Measurements from ENCODE around the gene TMEM43.

The TMEM43 gene

GRCh38 chr3:14137445-14137844, 12.6 kb downstream of the TMEM43 start:
- in situ Hi-C loops (cut with MboI; ENCODE audit: low sequenced_read_pairs), result no loop called here

GRCh38 chr3:14138109-14138877, 13.4 kb downstream of the TMEM43 start:
- in situ Hi-C loops (cut with MboI; ENCODE audit: low sequenced_read_pairs), result no loop called here

GRCh38 chr3:14138878-14139655, 14.2 kb downstream of the TMEM43 start:
- in situ Hi-C loops (cut with MboI; ENCODE audit: low sequenced_read_pairs), result no loop called here

- in situ Hi-C loops (cut with MboI; ENCODE audit: low sequenced_read_pairs), result no loop called here
Observed at GRCh38 chr3:14139771-14140170, 14.9 kb downstream of the TMEM43 start.

DNA sequence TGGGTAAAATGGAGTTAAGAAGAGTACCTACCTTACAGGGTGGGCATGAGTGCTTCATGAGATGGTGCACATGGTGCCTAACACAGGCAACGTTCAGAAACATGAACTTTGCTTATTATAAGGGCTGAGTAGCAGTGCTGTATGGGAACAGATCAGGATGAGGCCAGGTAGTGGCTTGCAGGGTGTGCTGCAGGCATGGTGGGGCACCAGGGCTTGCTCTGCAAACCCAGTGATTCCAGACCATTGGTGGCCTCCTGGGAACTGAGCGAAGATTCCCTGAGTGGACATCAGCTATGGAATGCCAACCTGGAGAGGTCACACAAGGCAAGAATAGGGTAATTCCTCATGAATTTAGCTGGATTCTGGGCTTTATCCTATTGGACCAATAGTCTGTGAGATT, 15.8 kb downstream of the TMEM43 start:
- in situ Hi-C loops (cut with MboI; ENCODE audit: low sequenced_read_pairs), result no loop called here

DNA sequence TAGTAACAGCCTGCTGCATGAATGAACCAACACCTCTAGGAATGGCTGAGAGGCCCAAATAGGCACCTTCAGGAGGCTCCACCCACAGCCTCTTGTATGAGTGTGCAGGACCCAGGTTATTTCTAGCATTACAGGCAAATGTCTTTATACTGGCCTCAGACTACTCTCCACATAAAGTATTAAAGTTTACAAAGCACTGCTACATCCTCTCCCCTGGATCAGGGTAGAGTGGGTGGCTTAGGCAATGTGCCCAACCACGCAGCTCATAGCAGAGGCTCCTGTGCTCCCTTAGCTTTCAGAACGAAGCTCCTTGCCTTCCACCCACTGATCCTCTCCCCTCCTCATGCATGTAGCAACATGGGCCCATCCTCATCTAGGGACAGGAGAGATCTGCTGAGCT, 16.3 kb downstream of the TMEM43 start:
- in situ Hi-C loops (cut with MboI; ENCODE audit: low sequenced_read_pairs), result no loop called here

GRCh38 chr3:14141602-14142341, 16.9 kb downstream of the TMEM43 start:
- in situ Hi-C loops (cut with MboI; ENCODE audit: low sequenced_read_pairs), result no loop called here

- in situ Hi-C loops (cut with MboI; ENCODE audit: low sequenced_read_pairs), result no loop called here
Observed at GRCh38 chr3:14142567-14143270, 17.9 kb downstream of the TMEM43 start.

DNA sequence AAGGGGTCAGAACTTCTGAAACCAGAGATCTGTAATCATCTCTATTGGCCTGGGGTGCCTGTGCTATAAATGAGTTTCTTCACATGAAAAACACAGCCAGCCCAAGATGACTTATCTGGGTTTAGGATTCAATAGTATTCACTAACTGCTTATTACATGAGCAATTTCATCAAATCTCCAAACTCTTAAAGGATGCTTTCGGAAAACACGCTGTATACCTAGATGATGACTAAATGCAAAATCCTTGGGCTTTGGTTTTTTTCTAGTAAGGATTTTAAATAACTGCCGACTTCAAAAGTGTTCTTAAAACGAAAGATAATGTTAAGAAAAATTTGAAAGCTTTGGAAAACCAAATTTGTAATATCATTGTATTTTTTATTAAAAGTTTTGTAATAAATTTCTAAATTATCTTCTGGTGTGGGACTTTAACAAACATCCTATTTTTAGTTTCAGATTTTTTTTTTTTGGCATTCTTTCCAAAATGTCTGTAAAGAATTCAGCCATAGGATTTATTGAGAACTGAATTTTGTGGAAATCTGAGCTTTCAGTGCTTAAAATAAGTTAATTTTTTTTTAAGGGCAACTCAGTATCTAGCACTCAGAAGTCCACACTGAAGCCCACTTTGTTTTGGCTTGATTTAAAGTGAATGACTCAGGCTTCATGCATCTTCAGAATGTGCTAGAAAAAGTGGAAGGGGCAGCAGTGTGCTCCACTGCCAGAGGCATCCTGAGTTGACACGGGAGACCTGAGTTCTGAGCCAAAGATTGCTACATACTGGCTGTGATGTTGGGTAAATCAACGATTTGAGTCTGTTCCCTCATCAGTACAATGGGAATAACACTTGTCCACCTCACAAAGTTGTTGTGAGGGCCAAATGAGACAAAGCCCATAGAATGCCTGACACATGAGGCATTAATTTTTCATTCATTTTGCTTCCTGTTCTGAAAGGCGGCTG, 18.7 kb downstream of the TMEM43 start:
- in situ Hi-C loops (cut with MboI; ENCODE audit: low sequenced_read_pairs), result no loop called here

GRCh38 chr3:14144423-14145075, 19.7 kb downstream of the TMEM43 start:
- in situ Hi-C loops (cut with MboI; ENCODE audit: low sequenced_read_pairs), result no loop called here

DNA sequence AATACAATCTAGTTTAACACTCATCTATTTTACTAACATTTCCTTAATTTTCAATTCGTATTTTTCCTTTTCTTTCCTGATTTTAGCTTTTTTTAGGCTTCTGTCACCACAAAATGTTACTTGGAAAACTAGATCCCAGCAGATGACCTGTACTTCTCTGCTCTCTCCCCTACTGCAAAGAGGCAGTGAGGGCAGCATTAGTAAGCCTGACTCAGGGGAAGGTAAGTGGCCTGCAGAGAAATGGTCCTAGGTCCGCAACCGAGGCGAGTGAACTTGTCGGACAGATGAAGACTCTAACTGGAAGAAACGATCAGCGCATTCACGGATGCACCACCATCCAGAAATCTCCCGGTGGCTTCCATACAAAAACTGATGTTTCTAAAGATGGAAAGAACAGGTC, 20.4 kb downstream of the TMEM43 start:
- in situ Hi-C loops (cut with MboI; ENCODE audit: low sequenced_read_pairs), result no loop called here

DNA sequence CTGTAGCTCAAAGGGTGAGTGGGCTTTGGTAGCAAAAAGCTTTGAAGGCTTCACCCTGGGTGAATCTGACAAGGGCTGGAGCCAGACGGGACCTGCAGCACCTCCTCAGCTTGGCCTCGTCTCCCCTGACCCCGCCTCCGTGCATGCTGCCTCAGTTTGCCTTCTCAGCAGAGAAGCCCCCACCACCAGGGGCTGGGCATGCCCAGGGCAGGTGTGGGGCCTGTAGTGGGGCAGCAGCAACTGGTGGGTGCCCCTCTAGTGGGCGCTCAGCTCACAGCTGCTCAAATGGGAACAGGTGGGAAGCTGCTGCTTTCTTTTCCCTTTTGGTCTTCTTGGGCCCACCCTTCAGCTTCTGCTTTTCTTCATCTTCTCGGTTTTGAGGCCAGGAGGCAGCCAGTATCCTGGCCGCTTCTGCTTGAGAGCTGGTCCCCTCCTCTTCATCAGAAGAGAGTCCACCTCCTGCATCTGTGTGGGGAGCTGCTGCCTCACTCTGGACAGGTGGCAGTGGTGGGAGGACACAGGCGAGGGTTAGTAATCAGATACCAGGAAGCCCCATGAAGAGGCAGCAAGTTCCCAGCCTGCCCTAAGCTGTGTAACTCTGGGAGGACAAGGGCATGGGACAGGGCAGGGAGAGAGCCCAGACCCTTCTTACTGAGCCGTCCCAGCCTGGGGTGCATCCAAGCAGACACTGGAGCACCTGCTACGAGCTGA, 21.0 kb downstream of the TMEM43 start:
- in situ Hi-C loops (cut with MboI; ENCODE audit: low sequenced_read_pairs), result no loop called here

GRCh38 chr3:14146381-14147065, 21.7 kb downstream of the TMEM43 start:
- in situ Hi-C loops (cut with MboI; ENCODE audit: low sequenced_read_pairs), result no loop called here

DNA sequence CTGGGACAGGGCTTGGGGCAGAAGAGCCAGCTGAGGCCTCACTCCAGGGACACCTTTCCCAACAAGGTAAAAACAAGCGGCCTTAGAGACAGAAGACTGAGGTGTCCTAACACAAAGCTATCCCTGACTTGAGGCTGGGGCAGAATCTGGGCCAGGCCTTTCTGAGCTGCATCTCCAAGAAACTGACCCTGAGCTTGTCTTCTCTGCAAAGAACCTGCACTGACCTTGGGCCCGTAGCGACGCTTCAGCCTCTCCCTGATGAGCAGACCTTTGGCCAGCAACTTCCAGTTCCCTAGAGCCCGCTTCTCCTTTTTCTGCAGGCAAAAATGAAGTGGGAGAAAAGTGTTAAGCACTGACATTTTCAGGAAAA, 22.2 kb downstream of the TMEM43 start:
- in situ Hi-C loops (cut with MboI; ENCODE audit: low sequenced_read_pairs), result no loop called here

DNA sequence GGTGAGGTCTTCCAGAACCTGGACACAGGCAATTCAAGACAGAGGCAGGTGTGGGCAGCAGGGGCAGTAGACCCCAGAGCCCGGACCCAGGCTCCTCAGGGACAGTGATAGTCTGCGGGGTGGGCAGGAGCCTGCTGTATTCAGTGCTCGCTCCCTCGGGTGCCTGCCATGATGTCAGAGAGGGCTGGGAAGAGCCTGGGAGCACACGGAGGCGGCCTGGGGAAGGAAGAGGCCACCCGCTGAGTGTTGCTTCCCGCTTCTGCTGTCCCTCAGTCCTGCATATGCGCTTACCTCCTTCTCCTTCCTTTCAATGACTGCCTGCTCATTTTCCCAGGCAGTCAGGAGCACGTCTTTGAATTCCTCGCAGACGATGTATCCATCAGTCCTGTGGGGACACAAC, 22.8 kb downstream of the TMEM43 start:
- in situ Hi-C loops (cut with MboI; ENCODE audit: low sequenced_read_pairs), result no loop called here

- in situ Hi-C loops (cut with MboI; ENCODE audit: low sequenced_read_pairs), result no loop called here
Observed at GRCh38 chr3:14148041-14148985, 23.5 kb downstream of the TMEM43 start.

- in situ Hi-C loops (cut with MboI; ENCODE audit: low sequenced_read_pairs), result no loop called here
Observed at GRCh38 chr3:14150078-14150477, 25.2 kb downstream of the TMEM43 start.
